GM12892 (cell line): ENCODE measurements around the gene STK32C.
"Not testable (repeated sequence)": the region's sequence is repeated elsewhere in the genome, so short reads cannot be mapped to it uniquely, and the experiment has no call there.

Source experiments
- POLR2A ChIP-seq: IDR thresholded peaks from 2 replicates; pipeline ENCODE4 v1.6.1; 2011; ENCODE audit warnings: low read depth, low read length, control low read depth
- POLR2AphosphoS5 ChIP-seq: IDR thresholded peaks from 2 replicates; pipeline ENCODE4 v1.6.1; 2011; ENCODE audit warnings: low read depth, low read length, control low read depth
- TAF1 ChIP-seq: IDR thresholded peaks from 2 replicates; pipeline ENCODE4 v1.6.1; 2011; ENCODE audit warnings: low read depth, mild to moderate bottlenecking, control low read depth, low read length, borderline replicate concordance

DNA sequence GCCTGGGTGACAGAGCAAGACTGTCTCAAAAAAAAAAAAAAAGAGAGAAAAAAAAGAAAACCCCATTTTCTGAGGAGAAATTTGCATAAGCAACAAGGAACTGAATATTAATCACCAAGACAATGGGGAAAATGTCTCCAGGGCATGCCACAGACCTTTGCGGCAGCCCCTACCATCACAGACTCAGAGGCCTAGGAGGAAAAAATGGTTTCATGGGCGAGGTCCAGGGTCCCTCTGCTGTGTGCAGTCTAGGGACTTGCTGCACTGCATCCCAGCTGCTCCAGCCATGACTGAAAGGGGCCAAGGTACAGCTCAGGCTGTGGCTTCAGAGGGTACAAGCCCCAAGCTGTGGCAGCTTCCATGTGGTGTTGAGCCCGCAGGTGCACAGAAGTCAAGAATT lies 91.3 kb downstream of the STK32C start:
- not testable (repeated sequence) for TF ChIP-seq POLR2A, POLR2AphosphoS5, TAF1
